Measurements from ENCODE around the gene CACNA2D3. TPM values are rescaled to one million over a fixed set of nuclear protein-coding genes. Genes with fewer than 3 reads are reported as not detected.

The CACNA2D3 gene
- total RNA-seq, 1 donor from 2014 or later: not detected

- no peak overlapping the region for H3K4me2 ChIP-seq
- no peak overlapping the region for H3K4me3 ChIP-seq
- no peaks in the 10 kb centered on the region for H3K9me3 Mint-ChIP-seq
- no peaks in the 10 kb centered on the region for H3K79me2 ChIP-seq (ENCODE audit: low read depth)
- H3F3A ChIP-seq (ENCODE audit: low read depth): no peaks in the 10 kb centered on the region
- H2AFZ ChIP-seq (replicated peaks): no peak overlapping the region
- no peaks in the 10 kb centered on the region for H3K36me3 ChIP-seq
- peaks cover 5% of the 10 kb centered on the region for H3K4me1 Mint-ChIP-seq
- H3K9me3 ChIP-seq (ENCODE audit: low read depth): no peaks in the 10 kb centered on the region
- no peak overlapping the region for H3K27ac ChIP-seq
- no peak for DNase-seq (ENCODE audit: low spot score)
- no peaks in the 10 kb centered on the region for H3K36me3 Mint-ChIP-seq
- peaks cover 5% of the 10 kb centered on the region for H3K4me1 ChIP-seq
- H3K27ac Mint-ChIP-seq: no peak overlapping the region
- TF ChIP-seq CTCF (IDR thresholded peaks at IDR 0.05) (no peak), EZH2 (IDR thresholded peaks at IDR 0.05) (no peak), EZH2phosphoT487 (IDR thresholded peaks at IDR 0.05) (no peak)
- H4K20me1 ChIP-seq (ENCODE audit: low read depth): no peaks in the 10 kb centered on the region
- H3K4me3 Mint-ChIP-seq: no peak overlapping the region
- H3K9ac ChIP-seq: no peak overlapping the region
- peaks cover 3% of the 10 kb centered on the region for H3K27me3 Mint-ChIP-seq (ENCODE audit: insufficient read depth, low read depth)
- H3K27me3 ChIP-seq: no peaks in the 10 kb centered on the region
Observed at GRCh38 chr3:54901906-54902685, 779.7 kb downstream of the CACNA2D3 start.

- no peaks in the 10 kb centered on the region for H3K4me1 Mint-ChIP-seq
- Histone ChIP-seq H3K27me3 (no peaks in the 10 kb centered on the region), H3K36me3 (no peaks in the 10 kb centered on the region), H3K4me3 (no peak overlapping the region), H3K4me2 (no peak overlapping the region), H3K79me2 (ENCODE audit: low read depth) (no peaks in the 10 kb centered on the region), H3K9ac (no peak overlapping the region), H3K4me1 (no peaks in the 10 kb centered on the region), H3K27ac (no peak overlapping the region), H3K9me3 (ENCODE audit: low read depth) (no peaks in the 10 kb centered on the region), H2AFZ (replicated peaks) (no peak overlapping the region), H4K20me1 (ENCODE audit: low read depth) (no peaks in the 10 kb centered on the region), H3F3A (ENCODE audit: low read depth) (no peaks in the 10 kb centered on the region)
- no peak for DNase-seq (ENCODE audit: low spot score)
- no peaks in the 10 kb centered on the region for H3K36me3 Mint-ChIP-seq
- H3K27me3 Mint-ChIP-seq (ENCODE audit: insufficient read depth, low read depth): no peaks in the 10 kb centered on the region
- no peak overlapping the region for H3K27ac Mint-ChIP-seq
- no peak overlapping the region for H3K4me3 Mint-ChIP-seq
- no peak for TF ChIP-seq CTCF (IDR thresholded peaks at IDR 0.05)
- no peak for TF ChIP-seq EZH2phosphoT487 (IDR thresholded peaks at IDR 0.05)
- TF ChIP-seq EZH2 (IDR thresholded peaks at IDR 0.05): no peak
- no peaks in the 10 kb centered on the region for H3K9me3 Mint-ChIP-seq
Observed at GRCh38 chr3:54905261-54905888, 783.0 kb downstream of the CACNA2D3 start.

- Histone ChIP-seq H3K4me1 (no peaks in the 10 kb centered on the region), H3K9me3 (ENCODE audit: low read depth) (no peaks in the 10 kb centered on the region), H3K4me3 (no peak overlapping the region), H3K79me2 (ENCODE audit: low read depth) (no peaks in the 10 kb centered on the region), H3K36me3 (no peaks in the 10 kb centered on the region), H3K9ac (no peak overlapping the region), H3K4me2 (no peak overlapping the region), H3K27ac (no peak overlapping the region), H4K20me1 (ENCODE audit: low read depth) (no peaks in the 10 kb centered on the region), H3K27me3 (no peaks in the 10 kb centered on the region), H2AFZ (replicated peaks) (no peak overlapping the region), H3F3A (ENCODE audit: low read depth) (no peaks in the 10 kb centered on the region)
- H3K36me3 Mint-ChIP-seq: no peaks in the 10 kb centered on the region
- DNase-seq (ENCODE audit: low spot score): no peak
- H3K27ac Mint-ChIP-seq: no peak overlapping the region
- no peak for TF ChIP-seq EZH2 (IDR thresholded peaks at IDR 0.05)
- TF ChIP-seq CTCF (IDR thresholded peaks at IDR 0.05): no peak
- no peak for TF ChIP-seq EZH2phosphoT487 (IDR thresholded peaks at IDR 0.05)
- H3K27me3 Mint-ChIP-seq (ENCODE audit: insufficient read depth, low read depth): peaks cover 2% of the 10 kb centered on the region
- no peak overlapping the region for H3K4me3 Mint-ChIP-seq
- no peaks in the 10 kb centered on the region for H3K9me3 Mint-ChIP-seq
- H3K4me1 Mint-ChIP-seq: no peaks in the 10 kb centered on the region
Observed at GRCh38 chr3:54905920-54906319, 783.6 kb downstream of the CACNA2D3 start.
